Type B pancreatic cell (in vitro differentiated cells): Measurements from ENCODE around the gene NOL11. TPM values are rescaled to one million over a fixed set of nuclear protein-coding genes. Genes with fewer than 3 reads are reported as not detected.

Experiments
- DNase-seq: peaks from one replicate; pipeline ENCODE4 v3.0.0; 2021; ENCODE audit warnings: mixed read lengths; ENCODE audit not compliant: unreplicated experiment; ENCODE audit errors: extremely low spot score
- H3K27ac Mint-ChIP-seq: 2 replicates; pipeline ENCODE4 v1.8.0; 2021; ENCODE audit warnings: mild to moderate bottlenecking, mixed read lengths
- H3K27me3 Mint-ChIP-seq: 2 replicates; pipeline ENCODE4 v1.8.0; 2021; ENCODE audit warnings: mixed read lengths
- H3K36me3 Mint-ChIP-seq: 2 replicates; pipeline ENCODE4 v1.8.0; 2021; ENCODE audit warnings: mixed read lengths
- H3K4me1 Mint-ChIP-seq: one replicate; pipeline ENCODE4 v1.8.0; 2021; ENCODE audit warnings: mixed read lengths; ENCODE audit not compliant: unreplicated experiment
- H3K4me3 Mint-ChIP-seq: 2 replicates; pipeline ENCODE4 v1.8.0; 2021; ENCODE audit warnings: mild to moderate bottlenecking, mixed read lengths
- H3K9me3 Mint-ChIP-seq: 2 replicates; pipeline ENCODE4 v1.8.0; 2021; ENCODE audit warnings: mixed read lengths
- CTCF ChIP-seq: fragments of 200-600 bp; sonication (generic); conservative IDR thresholded peaks from 2 replicates; pipeline ENCODE4 v1.5.0; 2021; ENCODE audit warnings: antibody characterized with exemption, mild to moderate bottlenecking
- total RNA-seq: library from RNA; stranded (reverse); gene quantifications from 2 replicates; pipeline ENCODE4 v1.2.1, GENCODE V29; 2021; ENCODE audit warnings: low replicate concordance

The NOL11 gene
- total RNA-seq, 1 donor from 2014 or later, result 56.5 TPM

GRCh38 chr17:67678414-67678813 lies 39.3 kb upstream of the NOL11 start:
- no peak for TF ChIP-seq CTCF
- Mint-ChIP-seq H3K9me3 (no peaks in the 10 kb centered on the region), H3K4me1 (no peaks in the 10 kb centered on the region), H3K27me3 (no peaks in the 10 kb centered on the region), H3K36me3 (peaks cover under 1% of the 10 kb centered on the region), H3K4me3 (no peak overlapping the region), H3K27ac (no peak overlapping the region)
- DNase-seq, result no peak

GRCh38 chr17:67679225-67679624 lies 38.5 kb upstream of the NOL11 start:
- no peak overlapping the region for H3K27ac Mint-ChIP-seq

GRCh38 chr17:67679721-67680120 lies 38.0 kb upstream of the NOL11 start:
- no peak overlapping the region for H3K27ac Mint-ChIP-seq
- H3K9me3 Mint-ChIP-seq, result no peaks in the 10 kb centered on the region

More at GRCh38 chr17:67679225-67679624, 38.5 kb upstream of the NOL11 start:
- H3K4me1 Mint-ChIP-seq, result no peaks in the 10 kb centered on the region
- H3K4me3 Mint-ChIP-seq, result no peak overlapping the region
- no peak for TF ChIP-seq CTCF
- H3K27me3 Mint-ChIP-seq, result no peaks in the 10 kb centered on the region
- DNase-seq, result no peak
- H3K9me3 Mint-ChIP-seq, result no peaks in the 10 kb centered on the region
- H3K36me3 Mint-ChIP-seq, result no peaks in the 10 kb centered on the region

GRCh38 chr17:67680445-67681224 lies 37.1 kb upstream of the NOL11 start:
- no peak for DNase-seq
- no peak for TF ChIP-seq CTCF
- no peak overlapping the region for H3K27ac Mint-ChIP-seq
- no peaks in the 10 kb centered on the region for H3K4me1 Mint-ChIP-seq
- H3K27me3 Mint-ChIP-seq, result no peaks in the 10 kb centered on the region
- no peaks in the 10 kb centered on the region for H3K36me3 Mint-ChIP-seq
- no peak overlapping the region for H3K4me3 Mint-ChIP-seq
- H3K9me3 Mint-ChIP-seq, result no peaks in the 10 kb centered on the region

More at GRCh38 chr17:67679721-67680120, 38.0 kb upstream of the NOL11 start:
- Mint-ChIP-seq H3K36me3 (no peaks in the 10 kb centered on the region), H3K4me1 (no peaks in the 10 kb centered on the region), H3K27me3 (no peaks in the 10 kb centered on the region), H3K4me3 (no peak overlapping the region)
- DNase-seq, result no peak
- no peak for TF ChIP-seq CTCF

- Mint-ChIP-seq H3K36me3 (no peaks in the 10 kb centered on the region), H3K4me1 (no peaks in the 10 kb centered on the region), H3K4me3 (no peak overlapping the region), H3K27me3 (no peaks in the 10 kb centered on the region), H3K27ac (no peak overlapping the region), H3K9me3 (no peaks in the 10 kb centered on the region)
- no peak for TF ChIP-seq CTCF
- DNase-seq, result no peak
These were observed 35.5 kb upstream of the NOL11 start for GRCh38 chr17:67682196-67682595.
